HepG2 (cell line): Measurements from ENCODE around the gene OPRL1. TPM values are rescaled to one million over a fixed set of nuclear protein-coding genes. Genes with fewer than 3 reads are reported as not detected.

Source experiments
- HOXA3 ChIP-seq: sonication (generic); formaldehyde crosslinking; IDR thresholded peaks from 2 replicates; pipeline ENCODE4 v1.5.0; 2020; ENCODE audit warnings: missing genetic modification reagents
- KDM2A ChIP-seq: sonication (generic); formaldehyde crosslinking; IDR thresholded peaks from 2 replicates; pipeline ENCODE4 v1.4.0; 2020; ENCODE audit warnings: low read depth, missing genetic modification reagents, borderline replicate concordance
- MAFK ChIP-seq, 2 experiments: IDR thresholded peaks in 1 of 2; conservative IDR thresholded peaks in 1 of 2; 2 replicates each; pipeline ENCODE4 v1.6.1; 2011; ENCODE audit warnings: improper control_type of control experiment in 2 of 2, low read length in 2 of 2
- MBD4 ChIP-seq: IDR thresholded peaks from 2 replicates; pipeline ENCODE4 v1.6.1; 2012; ENCODE audit warnings: low read length, inconsistent platforms, borderline replicate concordance
- NCOA1 ChIP-seq: sonication (generic); formaldehyde crosslinking; IDR thresholded peaks from 2 replicates; pipeline ENCODE4 v1.9.0; 2021; ENCODE audit warnings: missing genetic modification reagents
- POLR2G ChIP-seq: fragments of 200-400 bp; formaldehyde crosslinking; IDR thresholded peaks from 2 replicates; pipeline ENCODE4 v1.6.1; 2018; ENCODE audit warnings: mild to moderate bottlenecking, low read depth, low read length, moderate library complexity
- PRPF4 ChIP-seq: fragments of 200-400 bp; formaldehyde crosslinking; IDR thresholded peaks from 2 replicates; pipeline ENCODE4 v1.6.1; 2016; ENCODE audit warnings: low read length, low read depth; ENCODE audit not compliant: poor library complexity, severe bottlenecking
- RBFOX2 ChIP-seq: fragments of 200-400 bp; formaldehyde crosslinking; IDR thresholded peaks from 2 replicates; pipeline ENCODE4 v1.6.1; 2017; ENCODE audit warnings: low read depth, mild to moderate bottlenecking, low read length
- ZBTB20 ChIP-seq: sonication (generic); formaldehyde crosslinking; IDR thresholded peaks from 2 replicates; pipeline ENCODE4 v1.8.1; 2023; ENCODE audit warnings: missing genetic modification reagents, low read depth, mild to moderate bottlenecking, borderline replicate concordance
- ZFP91 ChIP-seq: sonication (generic); formaldehyde crosslinking; IDR thresholded peaks from 2 replicates; pipeline ENCODE4 v1.9.0; 2022; ENCODE audit warnings: missing genetic modification reagents, mild to moderate bottlenecking, borderline replicate concordance
- ZNF230 ChIP-seq: sonication (generic); formaldehyde crosslinking; IDR thresholded peaks from 2 replicates; pipeline ENCODE4 v1.4.0; 2020; ENCODE audit warnings: mild to moderate bottlenecking, missing genetic modification reagents
- ZNF570 ChIP-seq: sonication (generic); formaldehyde crosslinking; IDR thresholded peaks from 2 replicates; pipeline ENCODE4 v1.4.0; 2020; ENCODE audit warnings: mild to moderate bottlenecking, missing genetic modification reagents, borderline replicate concordance
- ZNF572 ChIP-seq: sonication (generic); formaldehyde crosslinking; IDR thresholded peaks from 2 replicates; pipeline ENCODE4 v1.5.1; 2020; ENCODE audit warnings: mild to moderate bottlenecking, missing genetic modification reagents
- polyA plus RNA-seq, 8 experiments: library from polyadenylated mRNA; depleted of rRNA in 3 of 8; stranded (reverse) in 7 of 8; unstranded in 1 of 8; fragments of >200 nt; fragmentation: Illumina TruSeq in 4 of 8; extraction: Trizol in 4 of 8; gene quantifications; 2 replicates each; pipeline versions ENCODE4 v1.2.1 to v1.2.3, GENCODE V29; 2011 to 2016; ENCODE audit warnings: low read depth in 4 of 8, missing spikeins in 1 of 8, mixed read lengths in 1 of 8; ENCODE audit not compliant: insufficient read depth in 1 of 8
- total RNA-seq, 5 experiments: library from RNA; depleted of rRNA; stranded (reverse); fragments of >200 nt; fragmentation: Illumina TruSeq; extraction: Trizol; gene quantifications; 2 replicates each; pipeline ENCODE4 v1.2.3, GENCODE V29; 2016; ENCODE audit warnings: low read depth in 1 of 5
- TF ChIP-seq, protein P1 (sequence below): sonication (generic); formaldehyde crosslinking; IDR thresholded peaks from 2 replicates; pipeline ENCODE4 v1.8.1; 2023; ENCODE audit warnings: mild to moderate bottlenecking, moderate library complexity, missing genetic modification reagents
- TF ChIP-seq, protein P2 (sequence below): sonication (generic); formaldehyde crosslinking; IDR thresholded peaks from 2 replicates; pipeline ENCODE4 v1.4.0; 2020; ENCODE audit warnings: mild to moderate bottlenecking, missing genetic modification reagents
- TF ChIP-seq, protein P3 (sequence below): sonication (generic); formaldehyde crosslinking; IDR thresholded peaks from 2 replicates; pipeline ENCODE4 v1.4.0; 2020; ENCODE audit warnings: missing genetic modification reagents
- TF ChIP-seq, protein P4 (sequence below): sonication (generic); formaldehyde crosslinking; IDR thresholded peaks from 2 replicates; pipeline ENCODE4 v1.4.0; 2020; ENCODE audit warnings: low read depth, missing genetic modification reagents

Gene OPRL1
- total and polyA plus RNA-seq, 2 of the 13 experiments (the other 11 are each of a cell fraction or from before 2014, with no cell fraction given) = 0.35 to 0.71 TPM

DNA sequence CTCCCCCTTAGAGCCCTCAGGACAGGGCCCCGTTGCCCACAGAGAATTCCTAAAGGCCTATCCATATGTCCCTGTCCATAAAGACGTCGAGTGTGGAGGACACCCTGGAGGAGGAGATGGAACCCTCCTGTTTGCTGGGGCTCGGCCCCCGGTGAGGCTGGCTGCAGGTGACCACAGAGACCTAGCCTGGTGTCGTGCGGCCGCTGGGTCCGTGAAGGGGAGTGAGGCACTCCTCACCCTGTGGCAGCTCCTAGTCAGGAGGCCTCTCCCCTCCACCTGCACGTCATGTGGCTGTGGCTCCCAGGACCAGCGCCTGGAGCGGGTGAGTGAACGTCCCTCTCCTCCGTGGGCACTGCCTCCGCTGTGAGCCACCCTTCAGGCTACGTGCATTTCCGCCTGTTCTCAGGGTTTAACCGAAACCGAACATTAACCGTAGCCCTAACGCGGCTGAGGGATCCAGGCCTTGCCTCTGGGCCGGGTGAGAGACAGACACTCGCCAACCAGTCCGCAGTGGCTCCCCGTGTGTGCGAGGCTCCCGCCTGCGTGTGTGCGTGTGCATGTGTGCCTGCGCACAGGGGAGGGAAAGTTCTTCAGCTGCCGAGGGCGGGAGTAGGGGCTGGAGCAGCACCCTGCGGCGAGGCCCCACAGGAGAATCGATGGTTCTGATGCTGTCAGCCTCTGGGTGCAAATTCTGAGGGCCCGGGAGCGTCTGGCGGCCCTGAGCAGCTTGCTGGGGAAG is 22.8 kb upstream of the OPRL1 start (continued):
- TF ChIP-seq, protein P1, sequence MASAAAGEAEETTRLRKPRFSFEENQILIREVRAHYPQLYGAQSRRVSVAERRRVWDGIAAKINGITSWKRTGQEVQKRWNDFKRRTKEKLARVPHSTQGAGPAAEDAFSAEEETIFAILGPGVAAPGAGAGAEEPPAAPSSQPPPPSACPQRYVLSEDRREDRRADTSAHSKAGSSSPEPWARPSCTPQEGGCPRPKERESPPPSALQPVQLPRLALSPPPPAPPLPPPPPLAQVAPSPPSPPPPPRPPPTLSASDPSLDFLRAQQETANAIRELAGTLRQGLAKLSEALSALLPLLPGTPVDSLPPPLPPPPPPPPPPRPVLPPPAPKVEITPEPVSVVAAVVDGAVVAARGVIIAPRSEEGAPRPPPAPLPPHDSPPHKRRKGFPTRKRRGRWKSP (CRISPR knock-in tag) = no peak
- TF ChIP-seq MBD4 (no peak), PRPF4 (peak; percentile 89), ZBTB20 (CRISPR knock-in tag) (no peak), ZNF570 (no peak), MAFK (conservative IDR thresholded peaks at IDR 0.05 in 1 of 2, IDR thresholded peaks at IDR 0.05 in 1 of 2; ENCODE audit: low read length in 2 of 2) (no peak), ZNF572 (CRISPR knock-in tag) (peak; percentile 15), ZNF230 (CRISPR knock-in tag) (peak; percentile 96; the same call in 1 of the 2 replicates), RBFOX2 (peak; percentile 81), POLR2G (peak; percentile 71), HOXA3 (CRISPR knock-in tag) (peak; percentile 65), KDM2A (CRISPR knock-in tag) (peak; percentile 20; the same call in 1 of the 2 replicates), NCOA1 (CRISPR knock-in tag) (peak; percentile 80; the same call in 1 of the 2 replicates), ZFP91 (CRISPR knock-in tag) (peak; percentile 68; the same call in 1 of the 2 replicates)
- TF ChIP-seq, protein P2, sequence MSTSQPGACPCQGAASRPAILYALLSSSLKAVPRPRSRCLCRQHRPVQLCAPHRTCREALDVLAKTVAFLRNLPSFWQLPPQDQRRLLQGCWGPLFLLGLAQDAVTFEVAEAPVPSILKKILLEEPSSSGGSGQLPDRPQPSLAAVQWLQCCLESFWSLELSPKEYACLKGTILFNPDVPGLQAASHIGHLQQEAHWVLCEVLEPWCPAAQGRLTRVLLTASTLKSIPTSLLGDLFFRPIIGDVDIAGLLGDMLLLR (CRISPR knock-in tag) = peak; percentile 53
- TF ChIP-seq, protein P3, sequence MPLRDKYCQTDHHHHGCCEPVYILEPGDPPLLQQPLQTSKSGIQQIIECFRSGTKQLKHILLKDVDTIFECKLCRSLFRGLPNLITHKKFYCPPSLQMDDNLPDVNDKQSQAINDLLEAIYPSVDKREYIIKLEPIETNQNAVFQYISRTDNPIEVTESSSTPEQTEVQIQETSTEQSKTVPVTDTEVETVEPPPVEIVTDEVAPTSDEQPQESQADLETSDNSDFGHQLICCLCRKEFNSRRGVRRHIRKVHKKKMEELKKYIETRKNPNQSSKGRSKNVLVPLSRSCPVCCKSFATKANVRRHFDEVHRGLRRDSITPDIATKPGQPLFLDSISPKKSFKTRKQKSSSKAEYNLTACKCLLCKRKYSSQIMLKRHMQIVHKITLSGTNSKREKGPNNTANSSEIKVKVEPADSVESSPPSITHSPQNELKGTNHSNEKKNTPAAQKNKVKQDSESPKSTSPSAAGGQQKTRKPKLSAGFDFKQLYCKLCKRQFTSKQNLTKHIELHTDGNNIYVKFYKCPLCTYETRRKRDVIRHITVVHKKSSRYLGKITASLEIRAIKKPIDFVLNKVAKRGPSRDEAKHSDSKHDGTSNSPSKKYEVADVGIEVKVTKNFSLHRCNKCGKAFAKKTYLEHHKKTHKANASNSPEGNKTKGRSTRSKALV (CRISPR knock-in tag) = no peak
- TF ChIP-seq, protein P4, sequence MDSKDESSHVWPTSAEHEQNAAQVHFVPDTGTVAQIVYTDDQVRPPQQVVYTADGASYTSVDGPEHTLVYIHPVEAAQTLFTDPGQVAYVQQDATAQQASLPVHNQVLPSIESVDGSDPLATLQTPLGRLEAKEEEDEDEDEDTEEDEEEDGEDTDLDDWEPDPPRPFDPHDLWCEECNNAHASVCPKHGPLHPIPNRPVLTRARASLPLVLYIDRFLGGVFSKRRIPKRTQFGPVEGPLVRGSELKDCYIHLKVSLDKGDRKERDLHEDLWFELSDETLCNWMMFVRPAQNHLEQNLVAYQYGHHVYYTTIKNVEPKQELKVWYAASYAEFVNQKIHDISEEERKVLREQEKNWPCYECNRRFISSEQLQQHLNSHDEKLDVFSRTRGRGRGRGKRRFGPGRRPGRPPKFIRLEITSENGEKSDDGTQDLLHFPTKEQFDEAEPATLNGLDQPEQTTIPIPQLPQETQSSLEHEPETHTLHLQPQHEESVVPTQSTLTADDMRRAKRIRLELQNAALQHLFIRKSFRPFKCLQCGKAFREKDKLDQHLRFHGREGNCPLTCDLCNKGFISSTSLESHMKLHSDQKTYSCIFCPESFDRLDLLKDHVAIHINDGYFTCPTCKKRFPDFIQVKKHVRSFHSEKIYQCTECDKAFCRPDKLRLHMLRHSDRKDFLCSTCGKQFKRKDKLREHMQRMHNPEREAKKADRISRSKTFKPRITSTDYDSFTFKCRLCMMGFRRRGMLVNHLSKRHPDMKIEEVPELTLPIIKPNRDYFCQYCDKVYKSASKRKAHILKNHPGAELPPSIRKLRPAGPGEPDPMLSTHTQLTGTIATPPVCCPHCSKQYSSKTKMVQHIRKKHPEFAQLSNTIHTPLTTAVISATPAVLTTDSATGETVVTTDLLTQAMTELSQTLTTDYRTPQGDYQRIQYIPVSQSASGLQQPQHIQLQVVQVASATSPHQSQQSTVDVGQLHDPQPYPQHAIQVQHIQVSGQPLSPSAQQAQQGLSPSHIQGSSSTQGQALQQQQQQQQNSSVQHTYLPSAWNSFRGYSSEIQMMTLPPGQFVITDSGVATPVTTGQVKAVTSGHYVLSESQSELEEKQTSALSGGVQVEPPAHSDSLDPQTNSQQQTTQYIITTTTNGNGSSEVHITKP = peak; percentile 21; the same call in 1 of the 2 replicates
